ENCODE measurements around the gene GLIS2. TPM values are rescaled to one million over a fixed set of nuclear protein-coding genes. Genes with fewer than 3 reads are reported as not detected.

GLIS2 gene
- total RNA-seq, 1 experiment from 2014 or later: 23.0 TPM

GRCh38 chr16:4317532-4318450 is 1.9 kb downstream of the GLIS2 start:
- Mint-ChIP-seq H3K9me3 (no peaks in the 10 kb centered on the region), H3K36me3 (no peaks in the 10 kb centered on the region), H3K4me3 (peak overlapping the region; percentile 44), H3K27ac (no peak overlapping the region; the same call in 1 of the 2 replicates), H3K4me1 (peaks cover 30% of the 10 kb centered on the region), H3K27me3 (ENCODE audit: low read depth) (peaks cover 13% of the 10 kb centered on the region)
- CTCF ChIA-PET: interaction anchor here (0.6 to 6.1 kb wide), 9 partner anchors 8 to 73 kb away, joined by 3 to 56 read pairs (median 7); no protein-coding TSS in a partner anchor
- no peak for TF ChIP-seq ATF2 (CRISPR knock-in tag; IDR thresholded peaks at IDR 0.05; ENCODE audit: borderline replicate concordance, low read depth)
- no peak for TF ChIP-seq ZNF317 (CRISPR knock-in tag; IDR thresholded peaks at IDR 0.05; ENCODE audit: borderline replicate concordance, low read depth)
- no peak for TF ChIP-seq MAX (CRISPR knock-in tag; IDR thresholded peaks at IDR 0.05)
- TF ChIP-seq IRF1 (CRISPR knock-in tag; IDR thresholded peaks at IDR 0.05): no peak
- TF ChIP-seq HMGXB4 (CRISPR knock-in tag; IDR thresholded peaks at IDR 0.05): no peak
- TF ChIP-seq STAT6 (CRISPR knock-in tag; conservative IDR thresholded peaks at IDR 0.05; ENCODE audit: low read depth): no peak
- TF ChIP-seq GRHL2 (CRISPR knock-in tag; IDR thresholded peaks at IDR 0.05; ENCODE audit: insufficient replicate concordance, severe bottlenecking): no peak
- no peak for TF ChIP-seq ERG (CRISPR knock-in tag; IDR thresholded peaks at IDR 0.05)
- ATAC-seq: no peak
- POLR2A ChIA-PET: interaction anchor here (3.0 kb wide), 1 partner anchor 9 kb away, joined by 14 read pairs; no protein-coding TSS in a partner anchor
- no peak for DNase-seq (ENCODE audit: low spot score)

- Mint-ChIP-seq H3K27me3 (ENCODE audit: low read depth) (peaks cover 13% of the 10 kb centered on the region), H3K36me3 (no peaks in the 10 kb centered on the region), H3K9me3 (no peaks in the 10 kb centered on the region), H3K4me3 (no peak overlapping the region), H3K27ac (peak overlapping the region; percentile 60; the same call in 1 of the 2 replicates), H3K4me1 (peaks cover 30% of the 10 kb centered on the region)
- ChIA-PET POLR2A (no interaction called here), CTCF (interaction anchor here (1.2 to 6.1 kb wide), 6 partner anchors 9 to 72 kb away, joined by 3 to 56 read pairs (median 8); no protein-coding TSS in a partner anchor)
- DNase-seq (ENCODE audit: low spot score): no peak
- ATAC-seq: no peak
- TF ChIP-seq IRF1 (CRISPR knock-in tag; IDR thresholded peaks at IDR 0.05) (no peak), ZSCAN18 (CRISPR knock-in tag; IDR thresholded peaks at IDR 0.05) (no peak), NFYB (CRISPR knock-in tag; conservative IDR thresholded peaks at IDR 0.05; ENCODE audit: low read depth) (no peak), ATF3 (CRISPR knock-in tag; conservative IDR thresholded peaks at IDR 0.05) (no peak), SMAD3 (CRISPR knock-in tag; IDR thresholded peaks at IDR 0.05; ENCODE audit: borderline replicate concordance) (no peak), USF2 (CRISPR knock-in tag; IDR thresholded peaks at IDR 0.05) (no peak), SMAD4 (CRISPR knock-in tag; IDR thresholded peaks at IDR 0.05) (no peak), ELF4 (CRISPR knock-in tag; IDR thresholded peaks at IDR 0.05; ENCODE audit: low read depth) (no peak), TEAD1 (CRISPR knock-in tag; IDR thresholded peaks at IDR 0.05) (no peak), ZNF423 (CRISPR knock-in tag; IDR thresholded peaks at IDR 0.05) (no peak)
Measured at GRCh38 chr16:4318451-4318910, 2.6 kb downstream of the GLIS2 start.
